Duodenal mucosa (tissue), 2 donors: ENCODE results near the gene SHLD1.

Experiments
- H3K27ac ChIP-seq: one replicate; pipeline ENCODE4 v1.7.0; 2013; ENCODE audit warnings: low read depth, low read length
- H3K27me3 ChIP-seq, 2 donors: one replicate each; pipeline ENCODE4 v1.7.0; 2013; ENCODE audit warnings: low read length in 2 of 2, control low read depth in 1 of 2; ENCODE audit not compliant: insufficient read depth in 2 of 2, control insufficient read depth in 1 of 2
- H3K36me3 ChIP-seq, 2 donors: one replicate each; pipeline ENCODE4 v1.7.0; 2013; ENCODE audit warnings: low read length in 2 of 2, control low read depth in 1 of 2; ENCODE audit not compliant: insufficient read depth in 2 of 2, control insufficient read depth in 1 of 2
- H3K4me1 ChIP-seq, 2 donors: one replicate each; pipeline ENCODE4 v1.7.0; 2013; ENCODE audit warnings: low read length in 2 of 2, control low read depth in 1 of 2; ENCODE audit not compliant: insufficient read depth in 2 of 2, control insufficient read depth in 1 of 2
- H3K4me3 ChIP-seq, 2 donors: one replicate each; pipeline ENCODE4 v1.7.0; 2013; ENCODE audit warnings: low read length in 2 of 2, low read depth in 1 of 2
- H3K9ac ChIP-seq, 2 donors: one replicate each; pipeline ENCODE4 v1.7.0; 2013; ENCODE audit warnings: low read length in 2 of 2, low read depth in 1 of 2
- H3K9me3 ChIP-seq, 2 donors: one replicate each; pipeline ENCODE4 v1.7.0; 2013; ENCODE audit warnings: low read length in 2 of 2, control low read depth in 1 of 2; ENCODE audit not compliant: control insufficient read depth in 1 of 2

SHLD1 gene

GRCh38 chr20:5864428-5864827, 114.2 kb downstream of the SHLD1 start:
- no peak overlapping the region for H3K4me3 ChIP-seq
- no peak overlapping the region for H3K9ac ChIP-seq
- H3K9me3 ChIP-seq, result no peaks in the 10 kb centered on the region
- H3K27ac ChIP-seq, result no peak overlapping the region
- no peaks in the 10 kb centered on the region for H3K27me3 ChIP-seq
- H3K36me3 ChIP-seq, result no peaks in the 10 kb centered on the region
- H3K4me1 ChIP-seq, result no peaks in the 10 kb centered on the region

GRCh38 chr20:5864873-5865587, 114.8 kb downstream of the SHLD1 start:
- no peak overlapping the region for H3K4me3 ChIP-seq
- no peaks in the 10 kb centered on the region for H3K27me3 ChIP-seq
- no peak overlapping the region for H3K27ac ChIP-seq
- no peaks in the 10 kb centered on the region for H3K9me3 ChIP-seq
- H3K9ac ChIP-seq, result no peak overlapping the region
- H3K36me3 ChIP-seq, result no peaks in the 10 kb centered on the region
- no peaks in the 10 kb centered on the region for H3K4me1 ChIP-seq

- no peaks in the 10 kb centered on the region for H3K4me1 ChIP-seq
- H3K9ac ChIP-seq, result no peak overlapping the region
- no peak overlapping the region for H3K4me3 ChIP-seq
- H3K36me3 ChIP-seq, result no peaks in the 10 kb centered on the region
- H3K27me3 ChIP-seq, result no peaks in the 10 kb centered on the region
- H3K9me3 ChIP-seq, result no peaks in the 10 kb centered on the region
- no peak overlapping the region for H3K27ac ChIP-seq
Observed at GRCh38 chr20:5865604-5866003, 115.4 kb downstream of the SHLD1 start.

GRCh38 chr20:5870568-5870981, 120.4 kb downstream of the SHLD1 start:
- Histone ChIP-seq H3K9ac (no peak overlapping the region), H3K4me3 (no peak overlapping the region), H3K4me1 (no peaks in the 10 kb centered on the region), H3K27ac (no peak overlapping the region), H3K36me3 (no peaks in the 10 kb centered on the region), H3K27me3 (no peaks in the 10 kb centered on the region), H3K9me3 (no peaks in the 10 kb centered on the region)

- Histone ChIP-seq H3K27me3 (no peaks in the 10 kb centered on the region), H3K36me3 (no peaks in the 10 kb centered on the region), H3K9ac (no peak overlapping the region), H3K27ac (no peak overlapping the region), H3K4me1 (no peaks in the 10 kb centered on the region), H3K4me3 (no peak overlapping the region), H3K9me3 (no peaks in the 10 kb centered on the region)
Observed at GRCh38 chr20:5871459-5872410, 121.5 kb downstream of the SHLD1 start.

GRCh38 chr20:5877128-5877527, 126.9 kb downstream of the SHLD1 start:
- no peaks in the 10 kb centered on the region for H3K4me1 ChIP-seq
- H3K9me3 ChIP-seq, result no peaks in the 10 kb centered on the region
- no peaks in the 10 kb centered on the region for H3K36me3 ChIP-seq
- H3K27me3 ChIP-seq, result peaks cover 0 to 4% of the 10 kb centered on the region in 2 donors
- H3K4me3 ChIP-seq, result no peak overlapping the region
- H3K9ac ChIP-seq, result no peak overlapping the region
- no peak overlapping the region for H3K27ac ChIP-seq

GRCh38 chr20:5880326-5880725, 130.1 kb downstream of the SHLD1 start:
- Histone ChIP-seq H3K9me3 (no peaks in the 10 kb centered on the region), H3K9ac (no peak overlapping the region), H3K27ac (no peak overlapping the region), H3K4me1 (no peaks in the 10 kb centered on the region), H3K36me3 (no peaks in the 10 kb centered on the region), H3K27me3 (peaks cover 0 to 4% of the 10 kb centered on the region in 2 donors), H3K4me3 (no peak overlapping the region)

GRCh38 chr20:5881703-5882102, 131.5 kb downstream of the SHLD1 start:
- Histone ChIP-seq H3K9ac (no peak overlapping the region), H3K9me3 (no peaks in the 10 kb centered on the region), H3K4me1 (no peaks in the 10 kb centered on the region), H3K36me3 (no peaks in the 10 kb centered on the region), H3K4me3 (no peak overlapping the region), H3K27ac (no peak overlapping the region), H3K27me3 (peaks cover 0 to 4% of the 10 kb centered on the region in 2 donors)

- no peak overlapping the region for H3K27ac ChIP-seq
- H3K4me1 ChIP-seq, result no peaks in the 10 kb centered on the region
- no peak overlapping the region for H3K9ac ChIP-seq
Observed at GRCh38 chr20:5882166-5882565, 132.0 kb downstream of the SHLD1 start.

More at GRCh38 chr20:5882166-5882565, 132.0 kb downstream of the SHLD1 start:
- Histone ChIP-seq H3K9me3 (no peaks in the 10 kb centered on the region), H3K4me3 (no peak overlapping the region), H3K27me3 (peaks cover 0 to 4% of the 10 kb centered on the region in 2 donors), H3K36me3 (no peaks in the 10 kb centered on the region)
